ENCODE measurements around the gene CCDC92.

CCDC92 gene

DNA sequence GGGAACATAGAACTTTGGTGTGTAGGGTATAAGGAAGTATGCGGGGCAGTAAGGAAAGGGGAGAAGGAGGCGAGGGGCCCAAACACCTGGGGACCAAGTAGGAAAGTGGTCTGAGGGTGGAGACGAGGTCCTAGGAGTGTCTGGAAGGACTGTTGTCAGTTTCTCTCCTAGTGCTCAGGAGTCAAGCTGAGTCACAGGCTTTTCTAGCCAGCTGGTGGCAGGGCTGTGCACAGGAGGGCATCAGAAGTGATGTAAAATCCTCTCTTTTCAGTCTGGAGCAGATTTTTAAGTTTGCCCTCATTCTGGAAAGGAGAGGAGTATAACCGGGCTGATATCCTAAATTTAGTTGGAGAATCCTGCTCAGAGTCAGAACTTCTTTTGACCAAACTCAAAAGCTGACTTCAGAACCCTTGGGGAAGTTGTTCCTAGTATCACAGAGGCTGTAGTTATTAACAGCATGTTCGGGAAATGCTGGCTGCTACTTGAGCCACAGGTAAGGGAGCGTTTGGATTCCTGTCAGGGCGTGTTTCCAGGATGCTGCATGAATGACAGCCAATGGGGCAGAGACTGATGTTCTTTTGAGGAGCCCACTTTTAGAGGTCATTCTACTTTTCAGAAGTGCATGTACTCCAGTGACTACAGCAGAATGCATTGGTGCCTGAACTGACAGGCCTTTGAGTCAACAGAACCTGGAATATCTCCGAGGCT lies 19.6 kb upstream of the CCDC92 start:
- Mint-ChIP-seq H3K4me3 (no peak overlapping the region), H3K4me1 (peaks cover 57% of the 10 kb centered on the region), H3K36me3 (peaks cover 53% of the 10 kb centered on the region), H3K9me3 (no peaks in the 10 kb centered on the region), H3K27ac (no peak overlapping the region)
- DNase-seq (ENCODE audit: low spot score in 2 of 2) (no peak), ATAC-seq (no peak)

GRCh38 chr12:123991372-123991951 lies 18.8 kb upstream of the CCDC92 start:
- Mint-ChIP-seq H3K9me3 (no peaks in the 10 kb centered on the region), H3K4me3 (no peak overlapping the region), H3K36me3 (peaks cover 53% of the 10 kb centered on the region), H3K4me1 (peaks cover 53% of the 10 kb centered on the region), H3K27ac (no peak overlapping the region)
- ATAC-seq, result no peak
- DNase-seq (ENCODE audit: low spot score in 2 of 2), result no peak

- no peaks in the 10 kb centered on the region for H3K9me3 Mint-ChIP-seq
- peak overlapping the region; percentile 62 for H3K27ac Mint-ChIP-seq
- no peak overlapping the region for H3K4me3 Mint-ChIP-seq
- ATAC-seq (no peak), DNase-seq (ENCODE audit: low spot score in 2 of 2) (no peak)
- H3K36me3 Mint-ChIP-seq, result peaks cover 45% of the 10 kb centered on the region
- peaks cover 44% of the 10 kb centered on the region for H3K4me1 Mint-ChIP-seq
Observed at GRCh38 chr12:123990511-123990910, 17.9 kb upstream of the CCDC92 start.

GRCh38 chr12:123989753-123990152 lies 17.1 kb upstream of the CCDC92 start:
- no peak for ATAC-seq
- H3K27ac Mint-ChIP-seq, result no peak overlapping the region

GRCh38 chr12:123989168-123989567 lies 16.5 kb upstream of the CCDC92 start:
- Mint-ChIP-seq H3K9me3 (no peaks in the 10 kb centered on the region), H3K4me1 (peaks cover 42% of the 10 kb centered on the region), H3K27ac (peak overlapping the region; percentile 6), H3K4me3 (no peak overlapping the region), H3K36me3 (peaks cover 50% of the 10 kb centered on the region)
- DNase-seq (ENCODE audit: low spot score in 2 of 2) (peak in 1 of 2 donors; percentile 12), ATAC-seq (no peak)

More at GRCh38 chr12:123989753-123990152, 17.1 kb upstream of the CCDC92 start:
- Mint-ChIP-seq H3K4me1 (peaks cover 40% of the 10 kb centered on the region), H3K9me3 (no peaks in the 10 kb centered on the region), H3K4me3 (no peak overlapping the region), H3K36me3 (peaks cover 47% of the 10 kb centered on the region)
- DNase-seq (ENCODE audit: low spot score in 2 of 2), result peak in 1 of 2 donors; percentile 6

GRCh38 chr12:123987022-123987421 lies 14.4 kb upstream of the CCDC92 start:
- no peaks in the 10 kb centered on the region for H3K9me3 Mint-ChIP-seq
- H3K36me3 Mint-ChIP-seq, result peaks cover 50% of the 10 kb centered on the region
- no peak overlapping the region for H3K4me3 Mint-ChIP-seq
- ATAC-seq (no peak), DNase-seq (ENCODE audit: low spot score in 2 of 2) (no peak)
- H3K4me1 Mint-ChIP-seq, result peaks cover 55% of the 10 kb centered on the region
- H3K27ac Mint-ChIP-seq, result no peak overlapping the region

DNA sequence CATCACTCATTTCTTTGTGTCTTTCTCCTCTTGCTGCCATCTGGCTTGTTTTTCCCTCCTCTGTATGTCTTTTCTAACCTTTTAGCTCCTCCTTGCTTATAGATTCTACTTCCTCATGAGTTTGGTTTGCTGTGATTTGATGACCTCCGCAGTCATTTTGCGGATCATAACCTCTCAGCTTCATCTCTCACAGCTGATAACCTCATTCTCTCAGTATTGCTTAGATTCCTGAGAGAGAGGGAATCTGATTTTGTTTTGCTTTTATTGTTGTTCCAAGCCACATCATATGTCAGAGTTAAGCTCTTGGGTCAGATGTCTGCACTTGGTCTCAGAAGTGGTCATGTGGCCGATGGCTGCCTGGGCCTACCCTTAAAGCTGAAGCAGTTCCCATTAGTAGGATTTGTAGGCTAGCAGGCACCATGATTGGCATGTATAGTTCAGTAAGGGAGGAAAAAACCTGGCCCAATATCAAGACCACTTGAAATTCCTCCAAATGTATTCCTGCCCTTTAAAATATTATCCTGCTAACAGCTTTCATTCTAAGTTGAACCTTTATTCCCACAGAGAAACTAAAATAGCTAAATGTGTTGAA lies 13.8 kb upstream of the CCDC92 start:
- ATAC-seq (no peak), DNase-seq (ENCODE audit: low spot score in 2 of 2) (no peak)
- no peaks in the 10 kb centered on the region for H3K9me3 Mint-ChIP-seq
- peaks cover 50% of the 10 kb centered on the region for H3K36me3 Mint-ChIP-seq
- H3K4me1 Mint-ChIP-seq, result peaks cover 58% of the 10 kb centered on the region
- H3K4me3 Mint-ChIP-seq, result no peak overlapping the region
- no peak overlapping the region for H3K27ac Mint-ChIP-seq

DNA sequence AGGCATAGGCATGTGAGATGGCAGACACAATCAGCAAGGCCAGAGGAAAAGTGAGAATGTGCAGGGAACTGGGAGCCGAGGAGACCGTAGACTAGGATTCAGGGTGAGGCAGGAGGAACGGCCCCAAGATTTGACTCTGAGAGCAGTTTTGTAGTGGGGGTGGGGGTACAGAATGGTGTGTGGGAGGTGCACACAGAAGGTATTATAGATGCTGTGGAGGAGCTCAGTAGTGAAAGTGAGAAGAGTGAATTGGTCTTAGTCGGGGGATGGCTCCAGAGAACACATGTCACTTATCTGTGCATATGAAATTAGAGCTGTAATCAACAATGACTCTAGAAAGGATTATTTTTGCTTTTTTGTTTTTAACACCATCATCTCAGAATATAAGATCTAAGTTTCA lies 12.3 kb upstream of the CCDC92 start:
- H3K4me3 Mint-ChIP-seq, result no peak overlapping the region
- peaks cover 51% of the 10 kb centered on the region for H3K4me1 Mint-ChIP-seq
- H3K27ac Mint-ChIP-seq, result peak overlapping the region; percentile 8
- ATAC-seq (no peak), DNase-seq (ENCODE audit: low spot score in 2 of 2) (peak in 1 of 2 donors; percentile 13)
- H3K9me3 Mint-ChIP-seq, result no peaks in the 10 kb centered on the region
- H3K36me3 Mint-ChIP-seq, result peaks cover 34% of the 10 kb centered on the region

DNA sequence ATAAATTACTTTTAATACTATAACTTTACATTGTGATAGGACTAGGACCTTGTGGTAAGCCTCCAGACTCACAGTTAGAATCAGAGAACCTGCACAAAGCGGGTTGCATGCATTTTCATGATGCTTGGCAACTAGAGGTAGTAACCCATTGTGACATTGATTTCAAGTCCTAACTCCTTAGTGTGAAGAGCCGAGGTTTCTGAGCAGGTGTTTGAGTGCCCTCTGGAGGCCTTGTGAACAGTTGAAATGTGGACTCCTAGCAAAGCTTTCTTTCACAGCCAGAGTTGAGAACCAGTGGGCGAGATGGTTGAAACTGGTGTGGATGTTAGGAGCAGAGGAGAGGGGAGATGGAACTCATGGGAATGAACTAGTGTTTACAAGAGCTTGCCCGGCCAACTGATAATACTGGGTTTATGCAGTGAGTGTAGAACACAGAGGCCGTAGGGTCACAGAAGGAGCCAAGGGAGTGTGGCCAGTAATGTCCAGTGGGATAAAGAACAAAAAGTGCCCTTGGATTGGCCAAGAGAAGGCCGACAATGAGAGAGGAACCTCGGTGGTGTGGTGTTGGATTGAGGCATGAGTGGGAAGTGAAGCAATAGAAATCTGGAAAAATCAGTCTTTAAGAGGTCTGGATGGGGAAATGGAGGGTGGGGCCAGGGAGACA lies 11.3 kb upstream of the CCDC92 start:
- ATAC-seq (peak; percentile 78), DNase-seq (ENCODE audit: low spot score in 2 of 2) (peak in 1 of 2 donors; percentile 53)
- Mint-ChIP-seq H3K4me3 (no peak overlapping the region), H3K36me3 (peaks cover 30% of the 10 kb centered on the region), H3K27ac (no peak overlapping the region), H3K9me3 (no peaks in the 10 kb centered on the region), H3K4me1 (peaks cover 43% of the 10 kb centered on the region)

GRCh38 chr12:123982269-123982668 lies 9.6 kb upstream of the CCDC92 start:
- peaks cover 27% of the 10 kb centered on the region for H3K36me3 Mint-ChIP-seq
- no peak overlapping the region for H3K4me3 Mint-ChIP-seq
- DNase-seq (ENCODE audit: low spot score in 2 of 2), result peak in 1 of 2 donors; percentile 33
- H3K27ac Mint-ChIP-seq, result no peak overlapping the region
- ATAC-seq, result no peak
- no peaks in the 10 kb centered on the region for H3K9me3 Mint-ChIP-seq
- peaks cover 33% of the 10 kb centered on the region for H3K4me1 Mint-ChIP-seq

DNA sequence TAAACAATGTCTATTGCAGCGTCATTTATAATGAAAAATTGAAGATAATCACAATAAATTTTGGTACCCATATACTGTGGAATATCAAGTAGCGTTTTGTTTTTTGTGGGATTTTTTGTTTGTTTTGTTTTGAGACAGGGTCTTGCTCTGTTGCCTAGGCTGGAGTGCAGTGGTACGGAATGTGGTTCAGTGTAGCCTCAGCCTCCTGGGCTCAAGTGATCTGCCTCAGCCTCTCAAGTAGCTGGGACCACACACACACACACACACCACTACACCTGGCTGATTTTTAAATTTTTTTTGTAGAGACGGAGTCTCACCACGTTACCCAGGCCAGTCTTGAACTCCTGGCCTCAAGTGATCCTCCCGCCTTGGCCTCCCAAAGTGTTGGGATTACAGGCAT lies 6.9 kb upstream of the CCDC92 start:
- Mint-ChIP-seq H3K27ac (no peak overlapping the region), H3K9me3 (no peaks in the 10 kb centered on the region), H3K4me3 (no peak overlapping the region), H3K4me1 (peaks cover 34% of the 10 kb centered on the region), H3K36me3 (peaks cover 39% of the 10 kb centered on the region)
- ATAC-seq (no peak), DNase-seq (ENCODE audit: low spot score in 2 of 2) (peak in 1 of 2 donors; percentile 30)

DNA sequence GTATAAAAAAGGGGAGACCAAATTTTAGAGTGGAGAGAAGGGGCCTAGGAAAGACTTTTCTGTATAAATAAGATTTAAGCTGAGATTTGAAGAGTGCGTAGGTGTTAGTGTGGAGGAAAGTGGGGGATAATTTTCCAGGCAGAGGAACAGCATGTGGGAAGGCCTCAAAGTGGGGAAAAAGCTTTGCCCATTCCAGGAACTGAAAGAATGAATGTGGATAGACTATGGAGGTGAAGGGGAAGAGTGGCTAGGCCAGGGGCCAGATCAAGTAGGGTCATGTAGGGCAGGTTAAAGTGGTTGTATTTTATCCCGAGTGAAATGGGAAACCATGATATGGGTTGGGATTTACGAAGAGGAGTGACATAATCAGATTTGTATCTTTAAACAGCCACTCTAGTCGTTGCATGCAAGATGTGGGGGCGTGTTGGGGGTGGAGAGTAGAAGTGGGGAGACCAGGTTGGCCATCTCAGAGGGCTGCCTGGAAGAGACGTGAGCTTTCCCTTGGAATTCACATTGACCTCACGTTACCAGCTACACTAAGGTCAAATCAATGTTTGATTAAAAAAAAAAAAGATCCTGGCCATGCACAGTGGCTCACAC lies 3.7 kb upstream of the CCDC92 start:
- ATAC-seq (no peak), DNase-seq (ENCODE audit: low spot score in 2 of 2) (no peak)
- Mint-ChIP-seq H3K4me3 (no peak overlapping the region), H3K27ac (peak overlapping the region; percentile 43), H3K4me1 (peaks cover 20% of the 10 kb centered on the region), H3K36me3 (peaks cover 52% of the 10 kb centered on the region), H3K9me3 (no peaks in the 10 kb centered on the region)

GRCh38 chr12:123973552-123974341 lies 1.1 kb upstream of the CCDC92 start:
- Mint-ChIP-seq H3K9me3 (no peaks in the 10 kb centered on the region), H3K4me3 (peak overlapping the region; percentile 87), H3K4me1 (peaks cover 33% of the 10 kb centered on the region), H3K27ac (peak overlapping the region; percentile 85), H3K36me3 (peaks cover 51% of the 10 kb centered on the region)
- peak; percentile 10 to 71 for DNase-seq (ENCODE audit: low spot score in 2 of 2)
- ATAC-seq, result no peak

DNA sequence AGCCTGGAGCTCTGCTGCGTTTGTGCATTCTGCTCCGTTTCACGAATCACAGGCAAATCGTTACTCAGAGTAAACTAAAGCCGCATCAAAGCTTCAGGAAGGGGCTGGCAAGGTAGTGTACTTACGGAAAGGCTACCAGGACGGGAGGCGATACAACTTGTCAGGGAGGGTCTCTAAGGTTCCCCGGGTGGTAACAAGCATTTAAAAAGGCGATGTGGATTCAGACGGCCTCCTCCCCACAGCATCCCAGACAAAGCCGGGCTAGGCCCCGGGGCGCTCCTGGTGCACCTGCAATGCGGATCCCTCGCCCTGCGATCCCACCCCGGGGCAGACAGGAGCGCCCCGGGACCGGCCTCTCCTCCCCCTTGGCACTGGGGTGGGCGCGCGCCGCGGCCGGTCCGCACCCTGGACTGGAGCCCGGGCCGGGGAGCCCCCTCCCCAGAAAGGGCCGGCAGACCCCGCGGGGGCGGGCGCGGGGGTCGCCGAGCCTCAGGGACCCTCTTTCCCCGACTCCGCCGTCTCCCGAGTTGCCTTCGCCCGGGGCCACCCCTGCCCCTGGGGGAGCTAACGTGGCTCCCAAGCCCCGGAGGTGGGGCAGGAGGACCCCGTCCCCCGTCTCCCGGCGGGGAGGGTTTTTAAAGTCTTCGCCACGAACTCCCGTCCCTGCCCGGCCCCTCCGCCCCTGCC lies 718 bp downstream of the CCDC92 start:
- Mint-ChIP-seq H3K4me3 (peak overlapping the region; percentile 87), H3K36me3 (peaks cover 37% of the 10 kb centered on the region), H3K9me3 (no peaks in the 10 kb centered on the region), H3K27ac (peak overlapping the region; percentile 85), H3K4me1 (peaks cover 37% of the 10 kb centered on the region)
- DNase-seq (ENCODE audit: low spot score in 2 of 2), result peak; percentile 30 to 77
- peak; percentile 11 for ATAC-seq
